H9 (cell line): ENCODE data around the gene SUPT20H. TPM values are rescaled to one million over a fixed set of nuclear protein-coding genes. Genes with fewer than 3 reads are reported as not detected.

Experiments
- DNase-seq: peaks from one replicate; pipeline ENCODE4 v3.0.0-alpha.2; 2017
- H2AFZ ChIP-seq: one replicate; pipeline ENCODE4 v1.6.1; 2013; ENCODE audit warnings: mild to moderate bottlenecking, low read length, control low read depth, moderate library complexity
- H2AK5ac ChIP-seq: 2 replicates; pipeline ENCODE4 v1.6.1; 2013; ENCODE audit warnings: low read length, control low read depth, mixed read lengths; ENCODE audit not compliant: insufficient read length
- H2BK120ac ChIP-seq: one replicate; pipeline ENCODE4 v1.6.1; 2013; ENCODE audit warnings: low read depth, mild to moderate bottlenecking, low read length, control low read depth, inconsistent platforms; ENCODE audit not compliant: poor library complexity, severe bottlenecking
- H2BK12ac ChIP-seq: 2 replicates; pipeline ENCODE4 v1.6.1; 2013; ENCODE audit warnings: low read length, control low read depth, mixed read lengths, low read depth; ENCODE audit not compliant: insufficient read length
- H2BK15ac ChIP-seq: 2 replicates; pipeline ENCODE4 v1.6.1; 2013; ENCODE audit warnings: low read depth, low read length, control low read depth
- H2BK20ac ChIP-seq: one replicate; pipeline ENCODE4 v1.6.1; 2013; ENCODE audit warnings: low read depth, mild to moderate bottlenecking, low read length, control low read depth, inconsistent platforms; ENCODE audit not compliant: poor library complexity, severe bottlenecking
- H2BK5ac ChIP-seq: 2 replicates; pipeline ENCODE4 v1.6.1; 2013; ENCODE audit warnings: low read length, control low read depth, mixed read lengths; ENCODE audit not compliant: insufficient read length
- H3K14ac ChIP-seq: 2 replicates; pipeline ENCODE4 v1.6.1; 2013; ENCODE audit warnings: low read length, control low read depth; ENCODE audit not compliant: insufficient read depth
- H3K18ac ChIP-seq: 2 replicates; pipeline ENCODE4 v1.6.1; 2013; ENCODE audit warnings: low read depth, mild to moderate bottlenecking, mixed read lengths, low read length, control low read depth; ENCODE audit not compliant: insufficient read length
- H3K23ac ChIP-seq: 2 replicates; pipeline ENCODE4 v1.6.1; 2013; ENCODE audit warnings: low read length, control low read depth, mixed read lengths, low read depth; ENCODE audit not compliant: insufficient read length
- H3K23me2 ChIP-seq: 2 replicates; pipeline ENCODE4 v1.6.1; 2013; ENCODE audit warnings: low read depth, mild to moderate bottlenecking, mixed read lengths, low read length, control low read depth; ENCODE audit not compliant: insufficient read length, poor library complexity, severe bottlenecking
- H3K27ac ChIP-seq: 2 replicates; pipeline ENCODE4 v1.5.1; 2013; ENCODE audit warnings: low read length, control low read depth, mixed read lengths, low read depth; ENCODE audit not compliant: insufficient read length
- H3K27me3 ChIP-seq: 2 replicates; pipeline ENCODE4 v1.6.1; 2013; ENCODE audit warnings: low read length, control low read depth, inconsistent platforms; ENCODE audit not compliant: insufficient read depth
- H3K4ac ChIP-seq: 2 replicates; pipeline ENCODE4 v1.6.1; 2013; ENCODE audit warnings: low read depth, mild to moderate bottlenecking, control low read depth, inconsistent platforms, low read length, moderate library complexity
- H3K4me1 ChIP-seq: 2 replicates; pipeline ENCODE4 v1.6.1; 2013; ENCODE audit warnings: low read length, control low read depth, inconsistent platforms; ENCODE audit not compliant: insufficient read depth
- H3K4me2 ChIP-seq: 2 replicates; pipeline ENCODE4 v1.6.1; 2013; ENCODE audit warnings: low read length, control low read depth, mixed read lengths; ENCODE audit not compliant: insufficient read length, insufficient read depth
- H3K56ac ChIP-seq: 2 replicates; pipeline ENCODE4 v1.6.1; 2013; ENCODE audit warnings: low read depth, mild to moderate bottlenecking, mixed read lengths, low read length, control low read depth; ENCODE audit not compliant: insufficient read length
- H3K79me1 ChIP-seq: 2 replicates; pipeline ENCODE4 v1.6.1; 2013; ENCODE audit warnings: low read depth, mild to moderate bottlenecking, moderate library complexity, low read length, control low read depth, inconsistent platforms; ENCODE audit not compliant: insufficient read depth, poor library complexity, severe bottlenecking
- H3K79me2 ChIP-seq: 2 replicates; pipeline ENCODE4 v1.6.1; 2013; ENCODE audit warnings: low read length, control low read depth, inconsistent platforms; ENCODE audit not compliant: insufficient read depth
- H3K9ac ChIP-seq: 2 replicates; pipeline ENCODE4 v1.6.1; 2013; ENCODE audit warnings: low read length, control low read depth, mixed read lengths; ENCODE audit not compliant: insufficient read length; ENCODE audit errors: extremely low read depth
- H3K9me3 ChIP-seq: one replicate; pipeline ENCODE4 v1.6.1; 2013; ENCODE audit warnings: low read depth, low read length, inconsistent platforms; ENCODE audit not compliant: control insufficient read depth
- H3T11ph ChIP-seq: one replicate; pipeline ENCODE4 v1.6.1; 2013; ENCODE audit warnings: mild to moderate bottlenecking, low read length, control low read depth, inconsistent platforms
- H4K20me1 ChIP-seq: one replicate; pipeline ENCODE4 v1.6.1; 2013; ENCODE audit not compliant: control insufficient read depth, insufficient read length, insufficient read depth
- H4K5ac ChIP-seq: 2 replicates; pipeline ENCODE4 v1.6.1; 2013; ENCODE audit warnings: low read depth, mild to moderate bottlenecking, mixed read lengths, low read length, control low read depth; ENCODE audit not compliant: insufficient read length
- H4K8ac ChIP-seq: replicated peaks from 2 replicates; pipeline ENCODE4 v1.6.1; 2013; ENCODE audit warnings: low read length, control low read depth, mixed read lengths, low read depth; ENCODE audit not compliant: insufficient read length
- H4K91ac ChIP-seq: 2 replicates; pipeline ENCODE4 v1.6.1; 2013; ENCODE audit warnings: low read depth, mild to moderate bottlenecking, moderate library complexity, mixed read lengths, low read length, control low read depth; ENCODE audit not compliant: insufficient read length
- H3K27ac Mint-ChIP-seq, 3 experiments: 2 replicates in 2 of 3; 3 replicates in 1 of 3; pipeline ENCODE4 v1.8.0; 2020 to 2021; ENCODE audit warnings: mixed read lengths in 3 of 3, mild to moderate bottlenecking in 1 of 3, moderate library complexity in 1 of 3
- H3K27me3 Mint-ChIP-seq: 2 replicates; pipeline ENCODE4 v1.8.0; 2021; ENCODE audit warnings: low read depth, mild to moderate bottlenecking, moderate library complexity, mixed read lengths
- H3K36me3 Mint-ChIP-seq, 3 experiments: 2 replicates in 2 of 3; 3 replicates in 1 of 3; pipeline ENCODE4 v1.8.0; 2020 to 2021; ENCODE audit warnings: low read depth in 3 of 3, mixed read lengths in 3 of 3; ENCODE audit not compliant: insufficient read depth in 1 of 3
- H3K4me1 Mint-ChIP-seq, 2 experiments: 2 replicates each; pipeline ENCODE4 v1.8.0; 2020; ENCODE audit warnings: mixed read lengths in 2 of 2
- H3K4me3 Mint-ChIP-seq, 2 experiments: 2 replicates in 1 of 2; 3 replicates in 1 of 2; pipeline ENCODE4 v1.8.0; 2020 to 2021; ENCODE audit warnings: mild to moderate bottlenecking in 2 of 2, mixed read lengths in 2 of 2, moderate library complexity in 1 of 2
- H3K9me3 Mint-ChIP-seq, 2 experiments: 2 replicates in 1 of 2; 3 replicates in 1 of 2; pipeline ENCODE4 v1.8.0; 2020; ENCODE audit warnings: mild to moderate bottlenecking in 2 of 2, mixed read lengths in 2 of 2, moderate library complexity in 1 of 2
- WGBS: extraction: QIAGEN DNeasy Blood & Tissue Kit; methylation state at CpG from one replicate; pipeline ENCODE4 v1.1.7; 2013; ENCODE audit warnings: missing lambda C conversion rate, low lambda C conversion rate, mixed read lengths; ENCODE audit not compliant: insufficient read length; ENCODE audit errors: extremely low coverage; 5-methylcytosine and 5-hydroxymethylcytosine counted together
- total RNA-seq: library from RNA; stranded (reverse); gene quantifications from 2 replicates; pipeline ENCODE4 v1.2.1, GENCODE V29; 2021
- TF ChIP-seq, protein P1 (sequence below): fragments of 200-600 bp; sonication (generic); conservative IDR thresholded peaks from 3 replicates; pipeline ENCODE4 v1.8.0; 2021; ENCODE audit warnings: antibody characterized with exemption, mild to moderate bottlenecking

The SUPT20H gene
- total RNA-seq, 1 experiment from 2014 or later, result 59.5 TPM

- Histone ChIP-seq H3T11ph (no peak overlapping the region), H2AK5ac (no peak overlapping the region), H4K8ac (no peak overlapping the region), H3K14ac (no peak overlapping the region), H4K5ac (no peak overlapping the region), H2BK20ac (no peak overlapping the region), H4K91ac (no peak overlapping the region), H2BK5ac (no peak overlapping the region), H3K9me3 (no peaks in the 10 kb centered on the region), H2BK120ac (no peak overlapping the region), H3K79me2 (no peaks in the 10 kb centered on the region), H3K9ac (no peak overlapping the region), H3K23me2 (no peaks in the 10 kb centered on the region), H3K23ac (no peak overlapping the region), H3K4me1 (no peaks in the 10 kb centered on the region; the same call in 1 of the 2 replicates), H3K56ac (no peak overlapping the region), H2BK15ac (no peak overlapping the region), H3K4me2 (no peak overlapping the region), H2BK12ac (no peak overlapping the region), H3K79me1 (no peaks in the 10 kb centered on the region), H3K4ac (no peak overlapping the region), H3K27ac (no peak overlapping the region), H2AFZ (no peak overlapping the region), H4K20me1 (no peaks in the 10 kb centered on the region), H3K18ac (no peak overlapping the region), H3K27me3 (no peaks in the 10 kb centered on the region)
- H3K27ac Mint-ChIP-seq, result no peak overlapping the region
- no peak for DNase-seq
- H3K9me3 Mint-ChIP-seq, result no peaks in the 10 kb centered on the region
- H3K36me3 Mint-ChIP-seq, result peaks cover 31 to 70% (median 61%) of the 10 kb centered on the region in 3 experiments; a peak in 6 of 7 replicates
- no CpG with 5 or more reads among the region's 2 CpGs for WGBS
- TF ChIP-seq, protein P1, sequence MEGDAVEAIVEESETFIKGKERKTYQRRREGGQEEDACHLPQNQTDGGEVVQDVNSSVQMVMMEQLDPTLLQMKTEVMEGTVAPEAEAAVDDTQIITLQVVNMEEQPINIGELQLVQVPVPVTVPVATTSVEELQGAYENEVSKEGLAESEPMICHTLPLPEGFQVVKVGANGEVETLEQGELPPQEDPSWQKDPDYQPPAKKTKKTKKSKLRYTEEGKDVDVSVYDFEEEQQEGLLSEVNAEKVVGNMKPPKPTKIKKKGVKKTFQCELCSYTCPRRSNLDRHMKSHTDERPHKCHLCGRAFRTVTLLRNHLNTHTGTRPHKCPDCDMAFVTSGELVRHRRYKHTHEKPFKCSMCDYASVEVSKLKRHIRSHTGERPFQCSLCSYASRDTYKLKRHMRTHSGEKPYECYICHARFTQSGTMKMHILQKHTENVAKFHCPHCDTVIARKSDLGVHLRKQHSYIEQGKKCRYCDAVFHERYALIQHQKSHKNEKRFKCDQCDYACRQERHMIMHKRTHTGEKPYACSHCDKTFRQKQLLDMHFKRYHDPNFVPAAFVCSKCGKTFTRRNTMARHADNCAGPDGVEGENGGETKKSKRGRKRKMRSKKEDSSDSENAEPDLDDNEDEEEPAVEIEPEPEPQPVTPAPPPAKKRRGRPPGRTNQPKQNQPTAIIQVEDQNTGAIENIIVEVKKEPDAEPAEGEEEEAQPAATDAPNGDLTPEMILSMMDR, result no peak
- H3K4me1 Mint-ChIP-seq, result peaks cover 6% of the 10 kb centered on the region in 2 experiments
- no peak overlapping the region for H3K4me3 Mint-ChIP-seq
- no peaks in the 10 kb centered on the region for H3K27me3 Mint-ChIP-seq
These were observed 47.7 kb downstream of the SUPT20H start for GRCh38 chr13:37011788-37012187.
